ENCODE results near the gene TRRAP.

GRCh38 chr7:99000196-99000903 is 122.0 kb downstream of the TRRAP start:
- TF ChIP-seq POLR2A (IDR thresholded peaks at IDR 0.05; ENCODE audit: low read length) (no peak), GATA1 (IDR thresholded peaks at IDR 0.05; ENCODE audit: low read depth, low read length) (no peak)

Data from erythroblast (primary cell).